NCI-H1105 treated with DMSO at 0.1 percent for 48 hours (cell line): ENCODE measurements around the gene CDH8.
A peak's percentile ranks its signal among the peaks of the same experiment; 100 is the strongest.

Experiments
- DNase-seq: peaks from one replicate; lab custom pipeline; 2025; lab: John Stamatoyannopoulos, UW

The CDH8 gene, protein sequence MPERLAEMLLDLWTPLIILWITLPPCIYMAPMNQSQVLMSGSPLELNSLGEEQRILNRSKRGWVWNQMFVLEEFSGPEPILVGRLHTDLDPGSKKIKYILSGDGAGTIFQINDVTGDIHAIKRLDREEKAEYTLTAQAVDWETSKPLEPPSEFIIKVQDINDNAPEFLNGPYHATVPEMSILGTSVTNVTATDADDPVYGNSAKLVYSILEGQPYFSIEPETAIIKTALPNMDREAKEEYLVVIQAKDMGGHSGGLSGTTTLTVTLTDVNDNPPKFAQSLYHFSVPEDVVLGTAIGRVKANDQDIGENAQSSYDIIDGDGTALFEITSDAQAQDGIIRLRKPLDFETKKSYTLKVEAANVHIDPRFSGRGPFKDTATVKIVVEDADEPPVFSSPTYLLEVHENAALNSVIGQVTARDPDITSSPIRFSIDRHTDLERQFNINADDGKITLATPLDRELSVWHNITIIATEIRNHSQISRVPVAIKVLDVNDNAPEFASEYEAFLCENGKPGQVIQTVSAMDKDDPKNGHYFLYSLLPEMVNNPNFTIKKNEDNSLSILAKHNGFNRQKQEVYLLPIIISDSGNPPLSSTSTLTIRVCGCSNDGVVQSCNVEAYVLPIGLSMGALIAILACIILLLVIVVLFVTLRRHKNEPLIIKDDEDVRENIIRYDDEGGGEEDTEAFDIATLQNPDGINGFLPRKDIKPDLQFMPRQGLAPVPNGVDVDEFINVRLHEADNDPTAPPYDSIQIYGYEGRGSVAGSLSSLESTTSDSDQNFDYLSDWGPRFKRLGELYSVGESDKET

DNA sequence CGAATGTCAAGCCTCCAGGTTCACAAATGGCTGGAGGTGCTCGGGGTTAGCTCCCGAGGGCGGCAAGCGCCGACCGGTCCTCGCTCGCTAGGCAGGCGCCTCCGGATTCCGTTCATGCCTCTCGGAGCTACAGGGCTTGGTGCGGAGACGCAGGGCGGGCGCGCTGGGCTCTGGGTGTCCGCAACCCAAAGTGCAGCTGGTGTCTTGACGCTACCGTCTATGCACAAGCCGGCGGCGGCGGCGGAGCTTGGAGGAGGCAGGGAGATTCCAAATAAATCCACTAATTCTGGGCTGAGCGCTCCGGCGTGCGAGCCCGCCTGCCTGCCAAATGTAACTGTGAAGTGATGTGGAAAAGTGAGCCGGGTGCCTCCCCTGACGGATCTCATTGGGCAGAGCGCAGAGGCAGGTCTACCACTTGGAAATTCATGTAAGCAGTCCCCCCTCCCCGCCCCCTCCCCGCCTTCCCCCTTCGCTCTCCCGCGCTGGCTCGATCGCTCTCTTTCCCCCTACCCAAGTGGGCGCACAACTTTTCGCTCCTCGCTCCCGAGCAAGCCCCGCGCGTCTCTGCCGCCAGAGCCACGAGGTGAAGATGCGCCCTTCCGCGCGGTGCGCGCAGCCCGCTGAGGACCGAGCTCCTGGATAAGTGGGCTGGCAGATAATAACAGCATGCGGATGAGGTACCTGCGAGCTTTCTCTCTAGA is at the start of gene CDH8:
Gene CDH8 (minus strand): TSS at position 338 of the 701 bp plus-strand sequence. CDS start 15,035 bp downstream, outside the sequence.
- DNase-seq = peak; percentile 47

DNA sequence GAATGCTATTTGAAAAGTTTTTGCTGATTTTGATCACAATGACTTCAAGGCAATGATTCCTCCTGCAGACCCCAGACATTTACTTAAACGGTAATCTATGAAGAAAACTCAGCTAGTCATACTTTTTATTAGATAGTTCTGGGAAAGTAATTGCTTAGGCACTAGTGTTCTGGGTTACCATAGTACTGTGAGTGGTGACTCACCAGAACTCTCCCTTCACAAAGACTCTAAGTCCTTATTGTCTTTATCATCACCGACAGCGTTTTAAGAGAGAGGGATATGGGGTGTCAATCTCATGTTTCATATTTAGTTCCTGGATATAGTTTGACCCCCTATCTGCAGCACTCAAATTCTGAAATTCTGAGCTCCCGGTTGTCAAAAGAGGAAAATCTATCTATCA is 43.0 kb upstream of the CDH8 start:
- DNase-seq = no peak

DNA sequence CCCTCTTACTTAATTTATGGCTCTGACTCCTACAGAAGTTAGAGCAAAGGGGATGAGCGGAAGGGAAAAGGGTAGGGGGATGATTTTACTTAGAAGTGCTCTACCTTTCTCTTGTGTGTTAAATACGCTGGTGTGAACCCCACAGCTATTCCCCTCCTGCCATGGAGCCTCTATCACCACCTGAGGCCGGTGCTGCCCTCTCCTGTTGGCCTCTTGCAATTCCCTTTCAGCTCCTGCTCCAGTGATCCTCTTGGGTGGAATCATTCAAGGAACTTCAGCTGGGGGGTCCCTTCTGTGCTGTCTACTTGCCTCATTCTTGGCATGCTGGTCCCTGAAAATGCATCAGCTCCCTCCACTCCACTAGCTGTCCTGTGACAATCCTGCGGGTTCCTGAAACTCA is 41.8 kb upstream of the CDH8 start:
- DNase-seq = peak; percentile 0

DNA sequence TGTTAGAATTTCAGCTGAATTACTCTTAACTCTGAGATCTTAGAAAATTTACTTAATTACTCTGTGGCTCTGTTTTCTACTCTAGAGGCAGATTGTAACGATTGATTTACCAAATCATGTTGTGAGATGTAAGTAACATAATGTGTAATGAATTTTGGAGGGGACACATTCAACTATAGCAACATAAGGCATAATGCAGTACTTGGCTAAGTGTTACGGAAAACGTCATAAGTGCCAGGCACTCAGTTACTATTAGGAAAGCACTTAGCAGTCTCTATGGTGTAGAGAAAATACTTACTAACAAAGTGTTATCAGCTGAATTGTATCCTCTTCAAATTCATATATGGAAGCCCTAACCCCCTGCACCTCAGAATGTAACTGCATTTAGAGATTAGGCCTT is 40.6 kb upstream of the CDH8 start:
- no peak for DNase-seq

DNA sequence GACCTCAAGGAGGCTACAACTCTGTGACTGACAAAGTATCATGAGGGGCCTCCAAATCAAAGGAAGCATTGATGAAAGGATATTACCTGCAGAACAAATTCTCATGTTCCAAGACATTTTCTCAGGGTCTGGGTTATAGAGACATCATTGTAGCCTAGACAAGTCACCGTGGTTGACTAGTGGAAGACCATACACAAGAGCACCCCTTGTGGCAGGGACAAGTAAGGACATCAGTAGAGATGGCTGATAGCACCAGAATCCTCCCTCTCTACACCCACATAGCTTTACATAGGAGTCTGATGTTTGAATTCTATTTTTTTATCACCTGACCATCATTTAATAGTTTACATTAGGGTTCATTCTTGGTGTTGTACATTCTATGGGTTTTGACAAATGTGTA is 32.5 kb upstream of the CDH8 start:
- DNase-seq = no peak

DNA sequence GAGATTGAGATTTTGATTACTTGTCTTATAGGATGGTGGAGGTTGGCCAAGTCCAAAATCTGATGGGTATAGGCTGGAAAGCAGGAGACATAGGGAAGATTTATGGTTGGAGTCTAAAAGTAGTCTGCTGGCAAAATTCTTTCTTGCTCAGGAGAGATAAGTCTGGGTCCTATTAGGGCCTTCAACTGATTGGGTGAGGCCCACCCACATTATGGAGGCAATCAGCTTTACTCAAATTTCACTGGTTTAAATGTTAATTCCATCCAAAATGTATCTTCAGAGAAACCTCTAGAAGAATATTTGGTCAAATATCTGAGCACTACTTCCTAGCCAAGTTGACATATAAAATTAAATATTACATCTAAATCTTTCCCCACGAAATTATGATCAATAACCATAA is 31.7 kb upstream of the CDH8 start:
- no peak for DNase-seq

DNA sequence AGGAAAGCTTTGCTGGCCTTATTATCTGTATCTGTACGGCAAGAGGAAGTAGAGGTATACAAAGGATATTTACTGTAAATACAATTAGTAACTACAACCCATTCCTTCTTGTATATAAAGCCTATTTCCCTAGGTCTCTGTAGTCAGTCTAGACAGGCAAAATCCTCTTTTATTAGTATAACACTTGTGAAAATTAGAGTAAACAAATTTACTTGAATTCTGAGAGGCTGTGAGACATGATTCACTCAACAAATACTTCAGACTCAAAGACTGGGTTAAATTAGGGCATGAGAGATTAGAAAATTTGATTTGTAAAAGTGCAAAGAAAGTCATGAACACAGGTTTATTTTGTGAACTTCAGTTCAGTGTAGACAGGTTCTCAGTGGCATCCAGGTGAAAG is 30.9 kb upstream of the CDH8 start:
- no peak for DNase-seq

DNA sequence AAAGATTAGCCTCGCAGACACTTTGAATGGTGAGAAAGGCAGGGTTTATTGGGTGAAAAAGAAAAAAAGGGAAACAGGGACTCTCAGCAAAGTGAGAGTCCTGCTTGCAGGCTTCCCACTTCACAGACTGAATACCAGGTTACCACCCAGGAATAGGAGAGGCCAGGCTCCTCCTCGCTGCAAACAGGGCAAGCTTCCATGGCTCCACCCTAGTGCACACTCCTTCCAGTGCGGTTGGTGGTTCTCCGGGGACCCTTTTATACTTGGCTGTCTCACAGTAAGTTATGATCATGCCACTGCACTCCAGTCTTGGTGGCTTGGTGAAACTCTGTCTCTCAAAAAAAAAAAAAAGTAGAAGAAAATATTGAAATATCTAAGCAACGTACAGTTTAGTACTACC is 30.5 kb upstream of the CDH8 start:
- no peak for DNase-seq

DNA sequence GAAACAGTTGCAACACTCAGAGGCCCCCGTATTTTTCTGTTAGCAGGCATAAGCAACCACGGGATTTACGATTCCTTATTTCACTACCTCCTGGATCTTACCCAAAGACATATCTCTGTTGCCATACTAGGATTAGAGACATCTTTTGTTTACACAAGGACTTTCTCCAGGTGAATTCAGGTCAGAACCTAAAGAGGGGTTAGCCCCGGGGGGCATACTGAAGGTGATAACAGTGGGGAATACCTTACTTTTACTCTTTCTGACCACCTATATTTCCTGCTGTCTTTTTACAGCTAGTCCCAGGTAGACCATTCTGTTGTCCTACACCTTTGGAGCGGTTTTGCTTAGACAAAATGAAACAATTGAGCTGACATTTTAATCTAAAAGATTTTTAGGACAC is 27.9 kb upstream of the CDH8 start:
- DNase-seq = no peak

DNA sequence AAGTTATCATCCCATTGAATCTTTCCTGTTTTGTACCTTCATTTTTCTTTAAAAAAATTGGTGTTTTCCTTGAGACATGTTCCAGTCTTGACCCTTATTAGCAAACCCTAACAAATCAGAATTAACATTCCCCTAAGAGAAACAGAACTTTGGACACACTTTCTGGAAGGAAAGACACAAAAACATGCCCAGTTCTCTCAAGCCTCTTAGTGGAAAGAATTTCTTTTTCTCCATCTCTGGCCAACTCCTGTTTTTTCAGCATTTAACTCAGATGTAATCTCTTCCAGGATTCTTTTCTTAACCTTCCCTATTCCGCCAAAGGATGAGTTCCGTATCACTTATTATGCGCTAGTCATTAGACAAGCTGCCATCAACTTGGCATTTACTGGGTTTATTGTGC is 23.9 kb upstream of the CDH8 start:
- DNase-seq = no peak

DNA sequence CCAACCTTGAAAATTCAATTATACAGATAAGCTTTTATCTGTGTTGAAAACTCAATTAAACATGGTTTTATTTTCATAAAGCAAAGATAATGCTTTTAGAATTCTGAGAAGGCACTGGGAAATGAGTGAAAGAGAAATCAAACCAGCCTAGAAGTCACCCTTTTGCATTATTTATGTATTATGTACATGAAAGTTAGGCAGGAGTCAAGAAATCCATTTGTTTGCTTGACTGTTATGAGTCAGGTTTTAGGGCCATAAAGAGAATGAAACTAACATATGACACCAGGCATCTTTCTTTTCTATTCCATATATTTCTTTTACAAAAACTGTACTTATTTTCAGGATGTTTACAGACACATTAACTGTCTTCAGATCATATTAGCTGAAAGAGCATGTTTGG is 23.3 kb upstream of the CDH8 start:
- no peak for DNase-seq

DNA sequence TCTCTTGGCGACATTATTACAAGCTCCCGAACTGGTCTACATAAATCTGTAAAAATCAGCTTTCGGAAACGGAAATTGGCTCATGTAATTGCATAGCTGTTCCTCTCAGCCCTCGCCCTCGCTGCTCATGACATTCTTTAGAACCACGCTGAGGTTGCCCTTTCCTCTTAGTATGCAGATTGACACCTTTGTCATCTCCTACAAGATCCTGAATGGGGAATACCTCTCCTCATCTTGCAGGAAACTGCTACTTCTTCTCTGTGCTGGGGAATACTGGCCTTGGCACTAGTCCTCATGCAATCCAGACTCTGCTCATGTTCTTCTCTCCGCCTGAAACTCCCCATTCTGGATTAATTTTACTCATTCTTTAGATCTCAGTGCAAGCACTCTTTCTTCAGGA is 22.2 kb upstream of the CDH8 start:
- no peak for DNase-seq

DNA sequence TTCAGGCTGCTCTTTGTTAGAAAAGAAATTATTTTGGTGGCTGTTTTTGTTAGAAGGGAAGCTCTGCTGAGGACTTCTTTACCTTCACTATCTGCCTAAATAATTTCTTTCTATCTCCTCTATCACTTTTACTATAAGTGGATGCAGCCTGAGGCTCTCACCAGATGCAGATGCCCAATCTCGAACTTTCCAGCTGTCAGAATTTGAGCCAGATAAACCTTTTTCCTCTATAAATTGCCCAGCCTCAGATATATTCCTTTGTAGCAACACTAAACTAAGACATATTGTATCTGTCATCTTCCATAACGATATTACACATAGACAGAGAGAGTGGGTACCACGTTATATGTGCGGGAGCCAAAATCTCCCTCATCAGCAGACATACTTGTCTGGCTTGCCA is 15.7 kb upstream of the CDH8 start:
- no peak for DNase-seq

DNA sequence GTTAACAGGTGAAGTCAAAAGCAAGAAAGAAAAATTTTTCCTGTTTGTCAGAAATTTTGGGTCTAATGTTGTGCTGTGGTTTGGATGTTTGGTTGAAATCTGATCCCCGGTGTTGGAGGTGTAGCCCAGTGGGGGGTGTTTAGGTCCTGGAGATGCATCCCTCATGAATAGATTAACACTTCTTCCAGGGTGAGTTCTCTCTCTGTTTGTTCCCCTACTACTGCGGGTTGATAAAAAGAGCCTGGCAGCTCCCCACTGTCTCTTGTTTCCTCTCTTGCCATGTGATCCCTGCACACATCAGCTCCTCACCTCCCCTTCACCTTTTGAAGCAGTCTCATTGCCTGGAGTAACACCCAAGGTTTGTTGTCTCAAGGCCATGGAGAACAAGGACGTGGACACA is 14.6 kb upstream of the CDH8 start:
- no peak for DNase-seq

DNA sequence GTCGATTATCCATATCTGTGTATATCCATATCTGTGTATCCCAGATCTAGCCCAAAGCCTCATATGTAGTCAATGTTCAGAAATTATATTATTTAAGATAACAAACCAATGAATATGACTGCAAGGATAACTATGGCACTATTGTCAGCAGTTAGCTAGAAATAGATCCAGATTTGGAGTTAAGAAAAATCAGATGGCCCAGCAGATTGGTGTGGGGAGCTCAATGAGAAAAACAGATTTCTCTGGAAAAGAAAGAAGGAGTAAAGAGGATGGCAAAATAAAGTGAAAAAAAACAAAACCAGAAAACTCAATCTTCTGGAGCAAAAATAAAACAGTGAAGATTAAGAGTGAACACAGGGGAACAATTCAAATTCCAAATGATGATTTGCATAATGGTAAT is 10.6 kb upstream of the CDH8 start:
- no peak for DNase-seq

DNA sequence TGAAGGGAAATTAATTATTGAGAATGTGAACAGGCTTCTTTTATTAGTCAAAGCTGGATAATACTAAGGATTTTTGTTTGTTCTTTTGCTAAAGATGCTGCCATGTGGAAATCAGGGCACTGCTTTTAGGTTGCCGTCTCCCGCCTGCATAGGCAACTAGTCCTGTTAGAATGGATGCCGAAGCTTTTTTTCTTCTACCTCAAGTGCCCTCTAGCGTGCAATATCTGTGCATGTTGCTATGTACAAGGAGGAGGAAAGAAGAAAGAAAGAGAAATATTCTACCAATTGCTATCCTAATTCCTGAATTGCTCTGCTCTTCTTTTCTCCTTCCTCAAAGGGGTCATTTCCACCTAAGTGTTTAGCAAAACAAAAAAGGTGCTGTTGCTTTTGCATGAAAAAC is 5.2 kb upstream of the CDH8 start:
- no peak for DNase-seq

DNA sequence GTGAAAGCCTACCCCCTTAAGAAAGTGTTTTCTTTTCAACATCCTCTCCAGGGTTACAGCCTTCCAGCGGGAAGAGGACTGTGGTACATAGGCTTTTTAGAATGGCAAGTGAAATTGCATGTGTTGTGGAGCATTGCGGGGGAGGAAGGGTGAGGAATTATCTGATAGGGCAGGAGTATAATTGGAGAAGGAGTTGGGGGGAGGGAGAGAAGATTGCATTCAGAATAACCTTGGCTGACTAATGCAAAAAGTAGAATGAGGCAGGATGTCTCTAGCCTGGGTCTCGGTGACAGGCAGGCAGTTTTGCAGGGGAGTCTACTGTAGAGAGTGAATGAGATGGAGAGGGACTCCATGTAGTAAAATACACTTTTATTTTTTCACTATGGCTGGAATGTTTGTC is 2.4 kb upstream of the CDH8 start:
- DNase-seq = no peak

DNA sequence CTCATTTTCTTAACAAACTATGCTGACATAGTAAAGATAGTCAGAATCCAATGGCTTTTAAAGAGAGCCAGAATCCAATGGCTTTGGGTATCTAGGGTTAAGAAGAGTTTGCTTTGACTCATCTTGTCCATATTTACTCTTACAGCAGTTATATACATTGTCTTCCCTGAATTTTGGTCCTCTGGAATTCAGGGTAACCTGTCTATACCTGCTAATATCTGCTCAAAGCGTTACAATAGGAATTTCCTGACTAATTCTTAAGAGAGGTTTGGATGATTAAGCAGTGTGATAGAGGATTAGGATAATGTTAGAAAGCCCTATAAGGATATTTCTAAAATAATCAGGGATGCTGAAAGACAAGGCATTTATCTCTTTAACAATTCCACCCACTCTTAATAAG is 2.0 kb upstream of the CDH8 start:
- no peak for DNase-seq

DNA sequence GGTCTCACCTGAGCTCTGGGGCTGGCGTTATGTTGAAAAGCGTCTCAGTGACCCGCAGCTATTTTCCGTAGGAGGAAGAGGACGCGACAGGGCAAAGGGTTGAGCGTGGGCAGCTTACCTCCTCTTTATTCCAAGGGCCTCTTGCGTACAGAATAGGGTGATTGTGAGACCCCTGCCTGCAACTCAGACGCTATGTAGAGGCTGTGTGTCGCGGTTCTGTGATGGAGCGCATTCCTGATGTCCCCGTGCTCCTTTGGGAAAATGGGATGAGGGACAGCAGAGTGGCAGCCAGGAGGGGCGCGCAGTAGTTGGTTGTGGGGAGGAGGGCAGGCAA is 531 bp upstream of the CDH8 start:
- DNase-seq = peak; percentile 3

DNA sequence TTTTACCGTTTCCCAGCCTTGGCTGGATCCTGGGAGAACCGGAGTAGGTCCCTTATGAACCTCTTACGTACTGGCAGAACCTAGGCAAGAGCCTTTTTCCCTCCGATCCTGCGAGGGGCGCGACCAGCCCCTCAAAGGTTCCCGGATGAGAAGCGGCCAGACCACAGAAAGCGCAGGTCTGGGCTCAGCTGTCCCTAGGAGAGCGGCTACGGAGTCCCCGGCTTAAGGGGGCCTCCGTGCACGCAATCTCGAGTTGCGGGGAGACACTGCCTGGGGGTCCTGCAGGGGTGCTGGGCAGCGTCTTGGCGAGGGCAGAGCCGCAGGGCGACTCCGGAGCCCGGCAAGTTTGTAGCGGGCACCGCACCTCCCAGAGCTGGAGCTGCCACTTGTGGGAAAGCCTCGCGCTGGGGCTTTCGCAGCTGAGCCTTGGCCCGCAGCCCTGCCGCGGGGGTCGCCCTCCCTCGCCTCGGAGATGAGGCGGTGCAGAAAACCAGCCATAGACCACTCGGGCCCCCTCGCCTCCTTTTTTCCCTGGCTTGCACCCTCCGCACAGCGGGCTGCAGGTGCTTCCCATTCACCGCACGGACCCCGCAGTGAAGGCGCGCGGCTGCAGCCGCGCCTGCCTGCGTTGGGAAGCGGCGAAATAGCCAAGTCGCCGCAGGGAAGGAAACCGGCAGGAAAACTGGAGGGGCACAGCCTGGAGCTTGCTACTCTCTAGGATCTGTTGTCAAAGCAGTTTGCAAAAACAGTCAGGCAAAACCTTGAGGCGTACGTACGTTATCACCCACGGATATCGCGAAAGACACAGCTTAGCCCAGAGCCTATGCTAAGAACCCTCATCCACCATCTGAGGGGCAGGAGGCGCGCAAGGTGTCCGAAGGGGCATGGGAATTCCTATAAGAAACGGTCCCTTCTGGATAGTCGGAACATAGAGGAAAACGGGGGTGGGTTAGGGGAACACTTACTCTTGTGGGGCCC is 834 bp downstream of the CDH8 start:
- peak; percentile 48 for DNase-seq

DNA sequence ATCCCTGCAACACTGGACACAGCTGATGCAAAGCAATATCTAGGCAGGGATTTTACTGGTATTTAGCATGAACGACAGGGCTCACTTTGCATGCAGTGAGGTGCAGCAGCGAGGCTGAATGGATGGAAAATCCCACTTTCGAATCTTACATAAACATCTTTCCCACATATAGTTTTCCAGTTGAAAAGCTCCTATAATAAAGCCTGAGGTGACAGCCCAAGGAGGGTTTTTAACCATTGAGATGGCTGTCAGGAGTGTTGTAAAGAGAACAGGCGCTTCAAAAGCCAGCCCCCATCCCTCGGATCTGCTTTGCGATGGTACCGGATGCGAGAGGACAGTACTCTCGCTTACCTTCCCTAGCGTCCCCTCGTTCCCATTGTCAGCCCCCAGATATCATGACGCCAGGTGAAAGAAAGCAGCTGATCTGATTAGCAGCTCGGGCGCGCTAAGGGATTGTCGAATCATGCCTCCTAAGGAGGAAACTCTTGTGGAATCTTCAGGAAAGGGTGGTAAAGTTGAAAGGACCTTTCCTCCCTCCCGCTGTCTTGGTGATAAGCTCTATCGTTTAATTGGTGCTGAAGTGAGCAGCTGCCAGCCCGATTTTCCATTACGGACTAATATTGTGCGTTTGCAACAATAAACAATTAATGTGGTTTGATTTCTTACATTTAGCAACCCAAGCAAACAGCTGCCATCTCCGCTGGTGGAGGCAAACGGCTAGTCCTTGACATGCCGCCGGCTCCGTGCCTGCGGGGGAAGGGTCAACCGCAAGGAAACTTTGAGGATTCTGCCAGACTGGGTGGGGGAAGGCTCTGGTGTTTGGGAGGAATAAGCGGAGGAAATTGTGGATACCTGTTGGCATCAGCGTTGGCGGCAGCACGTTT is 1.8 kb downstream of the CDH8 start:
- peak; percentile 23 for DNase-seq
